GM18505 (cell line): ENCODE results near the gene FOXQ1.

Experiments used
- ATAC-seq: cut with Tn5 transposase; IDR thresholded peaks from one replicate; pipeline ENCODE4 v1.9.1; 2021; ENCODE audit not compliant: unreplicated experiment
- POLR2A ChIP-seq: IDR thresholded peaks from 4 replicates; pipeline ENCODE4 v1.6.1; 2011; ENCODE audit warnings: borderline replicate concordance; ENCODE audit not compliant: insufficient read depth, insufficient read length; ENCODE audit errors: extremely low read depth

FOXQ1 gene, protein sequence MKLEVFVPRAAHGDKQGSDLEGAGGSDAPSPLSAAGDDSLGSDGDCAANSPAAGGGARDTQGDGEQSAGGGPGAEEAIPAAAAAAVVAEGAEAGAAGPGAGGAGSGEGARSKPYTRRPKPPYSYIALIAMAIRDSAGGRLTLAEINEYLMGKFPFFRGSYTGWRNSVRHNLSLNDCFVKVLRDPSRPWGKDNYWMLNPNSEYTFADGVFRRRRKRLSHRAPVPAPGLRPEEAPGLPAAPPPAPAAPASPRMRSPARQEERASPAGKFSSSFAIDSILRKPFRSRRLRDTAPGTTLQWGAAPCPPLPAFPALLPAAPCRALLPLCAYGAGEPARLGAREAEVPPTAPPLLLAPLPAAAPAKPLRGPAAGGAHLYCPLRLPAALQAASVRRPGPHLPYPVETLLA

DNA sequence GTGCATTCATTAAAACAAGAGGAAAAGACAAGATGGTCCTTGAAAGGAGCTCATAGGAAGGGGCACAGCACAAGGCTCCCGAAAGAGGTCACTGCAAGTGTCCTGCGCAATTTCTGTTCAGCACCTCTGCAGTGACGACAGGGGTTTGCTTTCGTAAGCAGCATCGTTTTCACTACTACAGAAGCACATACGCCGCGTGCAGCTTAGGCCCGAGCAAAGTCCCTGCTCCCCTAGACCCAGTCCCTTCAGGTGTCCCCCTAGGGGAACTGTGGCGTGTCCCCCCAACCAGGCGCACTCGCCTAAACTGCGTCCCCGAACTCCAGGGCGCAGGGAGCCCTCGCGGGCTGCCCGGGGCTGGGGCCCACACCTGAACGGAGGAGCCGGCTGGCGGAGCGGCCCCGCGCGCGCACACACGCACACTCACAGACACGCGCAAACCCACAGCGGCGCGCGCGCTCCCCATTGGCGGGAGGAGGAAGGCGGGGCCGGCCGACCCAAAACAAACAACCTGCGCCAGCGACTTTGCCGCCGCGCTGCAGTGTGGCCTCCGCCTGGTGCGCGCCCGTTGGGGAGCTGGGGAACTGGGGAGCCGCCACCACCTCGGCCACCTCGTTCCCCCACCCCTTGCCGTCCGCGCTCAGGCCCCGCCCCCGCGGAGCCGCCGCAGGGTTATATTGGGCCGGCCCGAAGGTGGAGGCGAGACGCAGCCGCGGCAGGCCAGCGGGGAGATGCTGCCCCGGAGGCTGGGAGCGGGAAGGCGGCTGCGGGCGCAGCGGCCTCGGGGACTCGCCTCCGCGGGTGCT, at the start of gene FOXQ1:
FOXQ1 (plus strand) TSS at position 699 of the 803 bp plus-strand sequence. CDS start 607 bp downstream, outside the sequence.
- TF ChIP-seq POLR2A = no peak
- no peak for ATAC-seq

DNA sequence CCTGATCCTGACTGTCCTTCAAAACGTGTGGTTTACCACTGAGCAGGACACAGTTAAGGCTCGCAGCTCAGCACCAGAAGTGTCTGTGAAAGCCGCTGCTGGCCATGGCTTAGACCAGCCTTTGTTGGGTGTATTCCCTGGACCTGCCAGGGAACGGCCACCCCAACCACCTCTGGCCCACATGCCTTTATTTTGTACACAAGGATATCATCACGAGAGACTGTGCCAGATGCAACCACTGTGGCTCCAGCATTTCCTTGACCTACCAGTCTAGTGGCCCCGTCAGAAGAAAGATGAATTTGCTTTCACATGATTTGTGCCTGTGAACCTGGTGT, 49.2 kb upstream of the FOXQ1 start:
- no peak for ATAC-seq
- no peak for TF ChIP-seq POLR2A

DNA sequence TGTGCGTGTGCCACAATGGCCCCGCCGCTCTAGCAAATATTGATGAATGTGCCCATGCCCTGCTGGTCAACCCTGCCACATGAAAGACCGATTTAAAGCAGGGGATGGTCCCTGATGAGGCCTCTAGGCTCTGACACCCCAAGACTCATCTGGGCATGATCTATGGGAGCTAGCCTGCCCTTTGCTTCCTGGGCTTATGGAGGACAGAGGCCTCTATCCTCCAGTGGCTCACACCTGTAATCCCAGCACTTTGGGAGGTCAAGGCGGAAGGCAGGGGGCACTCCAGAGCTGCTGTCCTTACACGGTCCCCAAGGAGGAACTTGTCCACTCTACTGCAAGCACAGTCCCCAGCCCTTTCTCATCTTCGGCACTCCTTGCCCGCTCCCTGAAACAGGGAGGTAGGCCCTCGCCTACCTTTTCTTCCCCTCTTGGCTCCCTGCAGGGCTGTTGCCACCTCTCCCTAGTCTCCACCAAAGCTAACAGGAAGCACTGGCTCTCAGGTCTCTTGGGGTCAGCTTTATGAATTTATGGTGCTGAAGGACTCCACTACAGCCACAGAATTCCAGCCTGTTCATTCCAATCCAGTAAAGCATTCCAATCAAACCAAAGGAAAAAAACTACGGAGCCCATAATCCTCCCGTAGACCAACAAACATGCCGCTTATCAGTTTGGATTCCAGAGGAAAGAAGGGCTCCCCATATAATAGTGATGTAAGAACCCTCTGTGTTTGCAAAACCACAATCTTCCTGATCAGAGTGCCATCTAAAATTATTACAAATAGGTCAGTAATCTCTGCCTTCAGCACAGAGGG, 48.7 kb upstream of the FOXQ1 start:
- ATAC-seq = no peak
- TF ChIP-seq POLR2A = no peak

DNA sequence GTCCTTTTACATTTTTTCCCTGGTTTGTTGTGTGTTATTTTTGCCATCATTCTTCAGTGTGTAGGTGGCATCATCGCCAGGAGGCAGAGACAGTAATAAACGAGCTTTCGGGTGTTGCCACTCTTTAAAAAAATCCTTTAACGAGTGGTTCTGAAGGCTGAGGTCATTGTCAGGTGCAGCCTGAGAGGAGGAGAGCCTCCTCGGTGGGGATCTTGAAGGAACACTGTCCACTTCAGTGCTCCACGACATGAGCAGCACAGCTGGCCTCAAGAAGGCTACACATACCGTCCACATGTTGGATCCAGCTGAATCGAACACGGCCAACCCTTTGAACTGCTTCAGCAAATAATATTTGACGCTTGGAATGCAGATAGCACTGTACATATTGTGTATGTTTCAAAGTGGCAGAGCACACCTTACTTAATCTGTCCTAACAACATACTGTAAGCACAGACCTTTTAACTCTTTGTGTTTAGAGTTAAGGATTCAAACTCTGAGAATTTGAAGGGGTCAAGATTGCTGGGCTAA, 48.0 kb upstream of the FOXQ1 start:
- no peak for ATAC-seq
- TF ChIP-seq POLR2A = no peak

DNA sequence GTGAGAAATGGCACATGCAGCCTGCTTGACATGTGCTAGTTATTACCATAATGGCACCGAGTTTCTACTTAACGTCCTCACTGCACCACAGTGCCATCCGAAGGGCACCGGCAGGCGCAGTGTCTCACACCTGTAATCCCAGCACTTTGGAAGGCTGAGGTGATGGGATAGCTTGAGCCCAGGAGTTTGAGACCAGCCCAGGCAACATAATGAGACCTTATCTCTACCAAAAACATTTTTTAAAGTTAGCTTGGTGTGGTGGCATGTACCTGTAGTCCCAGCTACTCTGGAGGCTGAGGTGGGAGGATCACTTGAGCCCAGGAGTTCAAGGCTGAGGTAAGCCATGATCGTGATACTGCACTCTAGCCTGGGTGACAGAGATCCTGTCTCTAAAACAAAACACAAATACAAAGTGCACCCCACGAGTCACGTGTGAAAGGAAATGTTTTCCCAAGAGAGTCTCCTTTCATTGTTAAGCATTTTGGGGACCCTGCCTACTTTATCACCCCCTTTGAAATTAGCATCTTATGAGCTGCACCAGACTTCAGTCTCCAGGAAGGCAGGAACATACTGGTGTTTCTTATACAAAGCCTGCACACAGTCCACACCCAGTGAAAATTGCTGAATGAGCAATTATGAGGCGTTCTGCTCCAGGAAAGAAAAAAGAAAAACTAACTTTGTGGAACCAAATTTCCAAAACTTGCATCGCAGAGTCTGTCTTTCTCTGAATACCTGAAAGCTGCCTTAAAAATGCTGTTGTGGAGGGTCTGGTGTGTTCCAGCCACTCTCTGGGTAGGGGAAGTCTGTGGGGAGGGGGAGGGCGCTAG, 47.1 kb upstream of the FOXQ1 start:
- ATAC-seq = no peak
- no peak for TF ChIP-seq POLR2A

DNA sequence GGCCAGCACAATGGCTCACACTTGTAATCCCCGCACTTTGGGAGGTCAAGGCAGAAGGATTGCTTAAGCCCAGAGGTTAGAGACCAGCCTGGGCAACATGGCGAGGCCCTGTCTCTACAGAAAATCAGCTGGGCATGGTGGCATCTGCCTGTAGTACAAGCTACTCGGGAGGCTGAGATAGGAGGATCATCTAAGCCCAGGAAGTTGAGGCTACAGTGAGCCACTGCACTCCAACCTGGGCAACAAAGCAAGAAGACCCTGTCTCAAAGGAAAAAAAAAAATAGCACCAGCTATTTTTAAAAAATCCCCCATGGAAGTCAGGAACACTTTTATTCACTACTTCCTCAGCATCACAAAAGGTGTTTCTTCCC, 45.2 kb upstream of the FOXQ1 start:
- no peak for ATAC-seq
- no peak for TF ChIP-seq POLR2A

DNA sequence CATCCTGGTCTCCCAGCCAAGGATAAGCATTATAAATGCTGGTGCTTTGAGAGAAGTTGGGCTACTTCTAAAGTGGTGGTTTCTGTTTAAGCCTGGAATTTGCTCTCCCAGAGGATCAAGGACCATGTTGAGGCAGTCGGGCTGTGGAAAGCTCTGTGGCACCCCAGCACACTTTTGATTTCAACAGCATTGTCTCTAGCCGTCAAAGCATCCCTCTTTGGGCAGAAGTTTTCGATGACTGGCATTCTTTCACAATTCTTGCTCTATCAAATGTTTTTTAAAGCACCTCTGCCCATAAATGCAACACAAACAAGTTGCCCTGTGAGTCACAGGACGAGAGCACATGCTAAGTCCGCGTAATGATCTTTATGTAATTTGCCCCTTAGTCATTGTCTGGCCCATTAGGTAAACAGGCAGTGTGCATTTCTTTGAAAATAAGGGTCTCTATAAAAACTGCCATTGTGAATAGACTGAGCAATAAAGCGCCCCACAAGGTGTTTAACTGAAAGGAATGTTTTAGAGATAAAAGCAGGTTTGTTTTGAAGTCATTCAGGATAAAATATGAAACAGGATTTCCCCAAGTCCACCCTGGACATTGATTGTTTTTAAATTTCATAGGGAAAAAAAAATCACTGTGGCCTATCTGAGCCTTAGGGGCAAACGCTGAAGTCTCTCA, 44.7 kb upstream of the FOXQ1 start:
- ATAC-seq = no peak
- no peak for TF ChIP-seq POLR2A

DNA sequence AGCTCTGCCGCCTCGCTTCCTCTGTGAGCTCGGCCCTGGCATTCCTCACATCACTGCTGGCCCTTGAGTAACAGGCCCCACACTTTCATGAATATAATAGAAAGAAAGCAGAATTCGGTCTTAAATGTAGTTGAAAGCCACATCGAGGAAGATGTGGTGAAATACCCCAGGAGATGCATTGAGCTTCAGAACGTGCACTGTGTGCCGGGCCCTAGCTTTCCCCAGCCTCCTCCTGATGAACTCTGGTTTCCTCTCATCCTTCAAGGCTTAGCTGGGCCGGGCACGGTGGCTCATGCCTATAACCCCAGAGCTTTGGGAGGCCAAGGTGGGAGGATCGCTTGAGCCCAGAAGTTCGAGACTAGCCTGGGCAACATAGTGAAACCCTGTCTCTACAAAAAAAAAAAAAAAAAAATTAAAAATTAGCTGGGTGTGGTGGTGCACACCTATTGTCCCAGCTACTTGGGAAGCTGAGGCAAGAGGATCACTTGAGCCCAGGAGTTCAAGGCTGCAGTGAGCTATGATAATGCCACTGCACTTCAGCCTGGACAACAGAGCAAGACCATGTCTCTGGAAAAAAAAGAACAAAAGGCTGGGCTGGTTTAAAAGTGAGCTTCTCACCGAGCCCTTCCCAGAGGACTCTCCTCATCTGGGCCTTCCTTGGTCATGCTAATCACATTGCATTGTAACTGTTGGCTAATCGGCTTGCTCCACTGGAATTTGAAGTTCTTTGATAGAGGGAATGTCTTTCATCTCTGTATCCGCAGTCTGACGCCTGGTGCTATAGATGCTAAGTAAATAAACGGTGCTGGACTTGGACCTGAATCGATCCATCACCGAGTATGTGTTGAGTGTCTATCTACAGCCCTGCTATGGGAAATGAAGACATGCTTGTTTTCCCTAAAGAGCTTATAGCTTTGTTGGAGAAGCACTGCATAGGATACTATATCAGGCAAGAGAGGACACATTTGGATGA, 43.8 kb upstream of the FOXQ1 start:
- no peak for ATAC-seq
- no peak for TF ChIP-seq POLR2A

DNA sequence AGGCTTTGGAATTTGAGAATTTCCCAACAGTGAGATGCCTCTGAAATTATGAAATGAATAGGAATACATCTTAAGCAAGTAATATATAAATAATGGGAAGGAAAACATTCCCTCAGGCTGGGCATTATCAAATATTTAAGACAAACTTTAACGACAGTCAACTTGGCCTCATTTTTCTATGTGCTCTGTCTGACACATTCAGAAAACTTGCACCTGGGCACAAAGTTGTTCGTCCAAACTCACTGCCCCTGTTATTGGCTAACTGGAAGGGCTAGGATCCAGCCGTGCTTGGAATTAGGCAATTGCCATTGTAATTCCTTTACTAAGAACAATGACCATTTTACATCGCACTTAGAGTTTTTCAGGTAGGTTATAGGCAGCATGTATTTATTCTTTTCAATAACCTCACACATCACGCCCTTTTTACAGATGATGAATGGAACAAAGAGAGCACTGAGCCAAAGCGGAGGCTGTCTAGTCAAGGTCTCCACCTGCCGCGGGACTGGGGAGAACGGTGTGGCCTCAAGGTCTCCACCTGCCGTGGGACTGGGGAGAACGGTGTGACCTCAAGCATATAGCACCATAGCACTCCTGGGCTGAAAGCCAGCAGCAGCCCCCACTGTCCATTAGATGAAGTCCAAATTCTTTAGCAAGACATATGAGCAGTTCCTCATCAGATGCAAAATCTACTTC, 40.7 kb upstream of the FOXQ1 start:
- no peak for TF ChIP-seq POLR2A
- ATAC-seq = no peak

DNA sequence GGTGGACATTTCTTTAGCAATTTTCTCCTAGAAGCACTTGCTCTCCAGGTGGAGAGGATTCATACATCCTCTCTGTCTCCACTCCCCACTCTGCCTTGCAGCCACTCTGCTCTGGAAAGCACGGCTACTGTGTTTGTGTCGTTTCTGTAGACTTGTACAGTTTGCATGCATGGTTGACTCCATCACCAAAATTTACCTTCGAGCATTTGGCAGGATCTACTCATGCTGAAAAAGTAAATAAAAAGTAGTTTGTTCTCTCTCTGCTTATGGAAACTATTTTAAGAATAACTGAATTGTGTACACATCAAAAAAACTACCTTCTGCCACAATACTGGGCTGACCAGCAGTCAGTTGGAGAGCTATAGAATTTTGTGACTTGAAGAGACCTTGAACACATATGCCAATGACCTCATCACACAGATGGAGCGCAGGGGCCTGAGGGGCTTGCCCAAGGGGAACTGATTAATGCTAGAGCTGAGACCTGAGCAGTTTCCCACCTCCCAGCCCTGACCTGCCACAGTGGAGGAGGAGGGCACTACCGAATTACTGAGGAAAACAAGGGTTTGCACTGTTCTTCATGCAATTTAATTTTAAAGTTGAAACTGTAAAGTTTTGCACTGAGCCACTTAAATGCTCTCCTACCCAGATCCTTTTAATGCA, 33.7 kb upstream of the FOXQ1 start:
- no peak for TF ChIP-seq POLR2A

DNA sequence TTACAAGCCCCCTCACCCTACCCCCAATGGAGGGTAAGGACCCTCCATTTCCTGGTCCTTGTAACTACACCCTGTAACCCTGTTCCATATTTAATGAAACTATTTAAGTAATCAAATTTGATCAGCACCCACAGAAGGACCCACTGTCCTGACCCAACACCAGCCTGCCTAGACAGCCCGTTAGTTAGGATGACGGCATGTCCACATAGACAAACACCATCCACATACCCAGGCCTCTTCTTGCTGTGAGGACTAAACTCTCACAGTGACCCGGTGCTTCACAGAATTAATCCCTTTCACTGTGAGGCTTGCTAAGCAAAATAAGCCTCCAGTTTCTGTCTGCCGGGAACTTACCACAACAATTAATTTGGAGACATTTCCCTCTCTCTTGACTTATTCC, 32.8 kb upstream of the FOXQ1 start:
- no peak for ATAC-seq
- no peak for TF ChIP-seq POLR2A

More for the DNA sequence above, 33.7 kb upstream of the FOXQ1 start:
- ATAC-seq = no peak
